Activated CD4-positive, CD25-positive, alpha-beta regulatory T cell (primary cell): ENCODE results near the gene CREB5.

Experiments
- DNase-seq, 4 experiments: peaks; one replicate each; lab custom pipeline; 2025; lab: John Stamatoyannopoulos, UW

Gene CREB5

GRCh38 chr7:28516390-28517172, 104.3 kb downstream of the CREB5 start:
- DNase-seq: no peak

- no peak for DNase-seq
Observed at GRCh38 chr7:28517206-28517605, 104.9 kb downstream of the CREB5 start.

GRCh38 chr7:28517606-28518005, 105.3 kb downstream of the CREB5 start:
- no peak for DNase-seq

GRCh38 chr7:28520074-28521015, 108.0 kb downstream of the CREB5 start:
- DNase-seq: no peak

- DNase-seq: no peak
Observed at GRCh38 chr7:28524978-28525377, 112.7 kb downstream of the CREB5 start.

GRCh38 chr7:28528899-28529298, 116.6 kb downstream of the CREB5 start:
- DNase-seq: no peak

- DNase-seq: no peak
Observed at GRCh38 chr7:28529755-28530154, 117.4 kb downstream of the CREB5 start.

- no peak for DNase-seq
Observed at GRCh38 chr7:28530175-28530802, 118.0 kb downstream of the CREB5 start.

- no peak for DNase-seq
Observed at GRCh38 chr7:28530803-28531175, 118.5 kb downstream of the CREB5 start.

GRCh38 chr7:28531291-28531690, 119.0 kb downstream of the CREB5 start:
- no peak for DNase-seq

GRCh38 chr7:28532181-28532580, 119.9 kb downstream of the CREB5 start:
- no peak for DNase-seq

GRCh38 chr7:28533267-28533666, 120.9 kb downstream of the CREB5 start:
- no peak for DNase-seq

- no peak for DNase-seq
Observed at GRCh38 chr7:28533731-28534531, 121.6 kb downstream of the CREB5 start.

- no peak for DNase-seq
Observed at GRCh38 chr7:28536259-28536658, 123.9 kb downstream of the CREB5 start.

- no peak for DNase-seq
Observed at GRCh38 chr7:28539289-28539981, 127.1 kb downstream of the CREB5 start.

- no peak for DNase-seq
Observed at GRCh38 chr7:28542410-28542809, 130.1 kb downstream of the CREB5 start.

GRCh38 chr7:28544453-28545117, 132.3 kb downstream of the CREB5 start:
- DNase-seq: no peak

GRCh38 chr7:28546067-28546466, 133.7 kb downstream of the CREB5 start:
- DNase-seq: no peak

GRCh38 chr7:28547115-28547514, 134.8 kb downstream of the CREB5 start:
- no peak for DNase-seq

GRCh38 chr7:28548416-28548815, 136.1 kb downstream of the CREB5 start:
- no peak for DNase-seq

GRCh38 chr7:28549998-28550397, 137.7 kb downstream of the CREB5 start:
- no peak for DNase-seq
